Activated naive CD8-positive, alpha-beta T cell treated with anti-CD3 and anti-CD28 coated beads, Interleukin-2, amount 10 ng/mL, durations not matched to agents 7 days and 5 days (primary cell): ENCODE data around the gene SEMA3C. TPM values are rescaled to one million over a fixed set of nuclear protein-coding genes. Genes with fewer than 3 reads are reported as not detected.

ENCODE experiments used
- ATAC-seq: fragments of 150-1000 bp; cut with Tn5 transposase; one replicate; pipeline ENCODE4 v1.10.0; 2021; ENCODE audit warnings: low read depth, moderate library complexity
- POLR2A ChIA-PET: fragments of 350-600 bp; sonication (Branson Sonifier 250); formaldehyde crosslinking; loops from one replicate; lab custom pipeline; 2021; ENCODE audit warnings: antibody characterized with exemption; lab: Charles Lee
- DNase-seq: peaks from one replicate; pipeline ENCODE4 v3.0.0; 2021
- H3K27ac Mint-ChIP-seq: one replicate; pipeline ENCODE4 v1.8.0; 2022; ENCODE audit warnings: mild to moderate bottlenecking, mixed read lengths
- H3K27me3 Mint-ChIP-seq: one replicate; pipeline ENCODE4 v1.8.0; 2022; ENCODE audit warnings: mild to moderate bottlenecking, moderate library complexity, mixed read lengths
- H3K36me3 Mint-ChIP-seq: one replicate; pipeline ENCODE4 v1.8.0; 2021; ENCODE audit warnings: mild to moderate bottlenecking, mixed read lengths
- H3K4me1 Mint-ChIP-seq: one replicate; pipeline ENCODE4 v1.8.0; 2021; ENCODE audit warnings: mixed read lengths
- H3K4me3 Mint-ChIP-seq: one replicate; pipeline ENCODE4 v1.8.0; 2022; ENCODE audit warnings: mild to moderate bottlenecking, moderate library complexity, mixed read lengths
- H3K9me3 Mint-ChIP-seq: one replicate; pipeline ENCODE4 v1.8.0; 2021; ENCODE audit warnings: mixed read lengths
- total RNA-seq, 2 experiments: library from RNA; stranded (reverse); gene quantifications; one replicate each; pipeline ENCODE4 v1.2.3, GENCODE V29; 2021

SEMA3C gene
- total RNA-seq, 2 experiments from 2014 or later: 0.11 to 0.30 TPM

DNA sequence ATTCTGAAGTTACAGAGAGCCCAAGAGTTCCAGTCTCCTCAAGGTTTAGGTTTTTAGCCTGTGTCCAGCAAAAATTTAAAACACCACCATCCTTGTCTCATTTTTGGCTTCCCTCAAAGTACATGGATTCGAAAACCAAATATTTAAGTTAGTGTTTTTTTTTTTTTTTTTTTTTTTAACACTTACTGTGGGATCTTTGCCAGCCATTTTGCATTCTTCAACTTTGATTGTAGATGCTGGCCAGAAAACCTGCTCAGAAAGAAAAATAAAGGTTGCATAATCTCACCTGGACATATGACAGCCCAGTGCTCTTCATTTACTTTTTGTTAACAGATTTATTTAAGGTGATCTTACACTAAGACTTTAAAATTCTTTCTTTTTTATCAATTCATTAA lies 91.6 kb downstream of the SEMA3C start:
- Mint-ChIP-seq H3K9me3 (no peaks in the 10 kb centered on the region), H3K4me3 (no peak overlapping the region), H3K27me3 (no peaks in the 10 kb centered on the region), H3K36me3 (no peaks in the 10 kb centered on the region), H3K4me1 (peaks cover 3% of the 10 kb centered on the region), H3K27ac (no peak overlapping the region)
- POLR2A ChIA-PET: no interaction called here
- no peak for DNase-seq
- no peak for ATAC-seq

DNA sequence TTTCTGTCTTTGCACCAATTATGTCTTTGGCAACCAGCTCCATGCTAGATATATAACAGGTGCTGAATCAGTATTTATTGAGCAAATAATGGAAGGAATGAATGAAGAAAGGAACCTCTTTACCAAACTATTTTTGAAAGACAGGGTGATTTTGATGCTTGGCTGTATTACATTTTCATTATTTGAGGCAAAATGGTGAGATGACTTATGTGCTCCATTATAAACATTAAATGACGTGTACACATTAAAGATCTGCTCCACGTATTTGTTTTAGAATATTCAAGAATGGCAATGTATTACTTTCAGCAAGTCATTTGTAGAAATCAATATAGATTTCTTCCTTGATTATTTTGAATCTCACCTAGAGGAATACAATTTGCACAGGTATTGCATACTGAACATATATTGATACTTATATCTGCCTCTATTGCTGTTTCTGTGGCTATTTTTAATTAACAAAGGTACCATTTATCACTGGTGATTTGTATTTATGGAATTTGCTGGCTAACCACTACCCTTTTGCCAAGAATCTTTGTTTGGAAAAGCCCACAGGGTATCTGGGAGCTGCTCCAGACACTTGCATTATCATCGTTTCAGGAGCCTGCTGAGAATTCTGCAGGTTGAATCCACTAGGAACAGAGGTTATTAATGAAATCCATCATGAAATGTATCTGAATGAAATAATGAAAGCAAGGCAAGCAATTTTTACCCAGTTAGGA lies 92.2 kb downstream of the SEMA3C start:
- no peak overlapping the region for H3K27ac Mint-ChIP-seq
- ATAC-seq: no peak
- no peaks in the 10 kb centered on the region for H3K9me3 Mint-ChIP-seq

DNA sequence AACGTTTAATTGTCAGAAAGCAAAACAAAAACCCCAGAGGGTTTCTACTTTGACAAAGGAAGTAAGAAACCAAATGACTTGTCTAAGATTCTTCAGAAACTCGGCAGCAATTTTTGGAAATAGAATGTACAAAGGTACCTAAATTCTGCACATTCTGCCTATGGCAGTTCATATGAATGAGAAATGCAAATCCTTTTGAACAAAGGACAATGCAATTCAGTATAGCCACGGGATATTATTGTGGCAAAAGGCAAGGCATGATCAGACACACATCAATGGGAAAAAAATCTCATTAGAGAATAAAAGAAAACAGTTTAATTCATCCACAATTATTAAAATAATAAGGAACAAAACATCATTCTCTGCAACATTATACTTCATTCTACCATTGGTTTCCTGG lies 93.4 kb downstream of the SEMA3C start:
- Mint-ChIP-seq H3K9me3 (no peaks in the 10 kb centered on the region), H3K4me1 (peaks cover 3% of the 10 kb centered on the region), H3K36me3 (no peaks in the 10 kb centered on the region), H3K4me3 (no peak overlapping the region), H3K27me3 (no peaks in the 10 kb centered on the region), H3K27ac (no peak overlapping the region)
- POLR2A ChIA-PET: no interaction called here
- ATAC-seq (no peak), DNase-seq (no peak)

More for the DNA sequence above, 92.2 kb downstream of the SEMA3C start:
- DNase-seq: no peak
- POLR2A ChIA-PET: no interaction called here
- H3K4me1 Mint-ChIP-seq: peaks cover 3% of the 10 kb centered on the region
- H3K4me3 Mint-ChIP-seq: no peak overlapping the region
- H3K27me3 Mint-ChIP-seq: no peaks in the 10 kb centered on the region
- H3K36me3 Mint-ChIP-seq: no peaks in the 10 kb centered on the region

DNA sequence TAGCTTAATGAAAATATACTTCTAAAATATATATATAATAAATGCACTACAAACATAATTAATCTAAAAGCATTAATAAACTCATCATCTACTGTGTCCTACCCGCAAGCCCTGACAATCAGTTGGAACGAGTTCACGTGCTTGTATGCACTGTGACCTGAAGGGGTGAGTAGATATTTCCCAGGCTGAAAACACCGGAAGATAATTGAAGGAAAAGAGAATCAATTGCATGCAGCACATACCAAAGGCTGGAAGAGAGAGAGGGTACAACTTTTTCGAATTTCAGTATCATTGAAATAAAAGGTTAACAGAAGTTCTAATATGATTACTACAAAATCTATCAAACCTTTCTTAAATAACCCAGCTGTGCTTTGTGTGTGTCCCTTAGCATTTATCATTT lies 94.6 kb downstream of the SEMA3C start:
- H3K27ac Mint-ChIP-seq: no peak overlapping the region
- no peak for DNase-seq
- no peaks in the 10 kb centered on the region for H3K27me3 Mint-ChIP-seq
- H3K9me3 Mint-ChIP-seq: no peaks in the 10 kb centered on the region
- no peaks in the 10 kb centered on the region for H3K36me3 Mint-ChIP-seq
- no peaks in the 10 kb centered on the region for H3K4me1 Mint-ChIP-seq
- no peak overlapping the region for H3K4me3 Mint-ChIP-seq
- POLR2A ChIA-PET: no interaction called here
- no peak for ATAC-seq

DNA sequence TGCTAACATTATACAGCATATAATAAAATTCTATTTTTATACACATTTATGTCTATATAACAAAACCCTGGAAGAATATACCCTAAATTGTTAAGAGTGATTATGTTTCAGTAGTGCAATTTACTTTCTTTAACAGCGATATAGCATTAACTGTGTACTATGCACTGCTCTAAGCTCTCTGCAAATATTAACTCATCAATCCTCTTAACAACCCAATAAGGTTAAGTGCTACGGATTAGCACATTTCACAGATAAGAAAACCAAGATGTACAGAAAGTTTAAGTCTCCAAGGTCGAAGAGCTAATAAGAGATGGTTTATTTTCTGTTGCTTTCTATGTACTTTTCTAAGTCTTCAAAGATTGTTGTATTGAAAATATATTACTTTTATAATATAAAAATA lies 95.8 kb downstream of the SEMA3C start:
- Mint-ChIP-seq H3K36me3 (no peaks in the 10 kb centered on the region), H3K4me3 (no peak overlapping the region), H3K27me3 (no peaks in the 10 kb centered on the region), H3K27ac (no peak overlapping the region), H3K9me3 (no peaks in the 10 kb centered on the region), H3K4me1 (no peaks in the 10 kb centered on the region)
- POLR2A ChIA-PET: no interaction called here
- ATAC-seq (no peak), DNase-seq (no peak)

DNA sequence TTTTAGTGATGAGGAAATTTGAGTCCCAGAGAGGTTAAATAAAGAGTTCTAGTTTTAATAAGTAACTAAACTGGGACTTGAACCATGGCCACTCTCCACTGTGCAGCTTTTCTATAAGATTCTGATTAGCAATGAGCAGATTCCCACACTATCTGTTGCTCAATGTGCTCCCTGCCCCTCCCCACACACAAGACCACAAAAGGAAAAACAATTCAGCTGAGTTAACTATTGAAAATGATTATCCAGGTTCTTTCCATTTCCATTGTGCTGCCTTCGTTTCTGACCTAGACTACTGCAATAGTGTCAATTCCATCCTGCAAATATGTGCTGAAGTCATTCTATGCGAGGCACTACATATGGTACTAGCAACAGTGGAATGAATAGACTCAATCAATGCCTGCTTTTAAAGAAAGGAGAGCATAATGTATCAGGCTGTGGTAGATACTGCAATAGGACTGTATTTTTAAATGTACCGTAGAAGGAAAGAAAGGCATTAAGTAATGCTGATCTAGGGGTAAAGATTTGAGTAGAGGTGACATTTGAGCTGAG lies 97.0 kb downstream of the SEMA3C start:
- Mint-ChIP-seq H3K36me3 (no peaks in the 10 kb centered on the region), H3K4me1 (no peaks in the 10 kb centered on the region), H3K9me3 (no peaks in the 10 kb centered on the region), H3K4me3 (no peak overlapping the region), H3K27me3 (no peaks in the 10 kb centered on the region), H3K27ac (no peak overlapping the region)
- no peak for ATAC-seq
- POLR2A ChIA-PET: no interaction called here
- DNase-seq: no peak

DNA sequence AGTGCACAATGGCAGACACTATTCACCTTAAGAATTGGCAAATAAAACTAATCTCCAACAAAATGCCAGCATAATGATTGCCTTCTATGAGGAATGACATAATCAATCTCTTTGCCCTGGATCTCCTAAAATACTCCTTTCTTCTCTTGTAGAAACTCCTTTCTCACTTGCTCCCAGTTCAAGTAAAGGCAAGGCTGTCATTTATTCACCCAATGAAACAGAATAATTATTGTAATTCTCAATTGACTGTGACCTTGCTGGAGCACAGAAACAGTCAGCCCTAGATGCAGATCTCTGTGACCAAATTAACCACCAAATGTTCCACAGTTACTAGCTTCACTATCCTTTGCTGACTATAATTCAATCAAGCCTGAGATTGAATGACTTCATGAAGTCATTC lies 99.3 kb downstream of the SEMA3C start:
- no peaks in the 10 kb centered on the region for H3K27me3 Mint-ChIP-seq
- no peak for DNase-seq
- no peak overlapping the region for H3K27ac Mint-ChIP-seq
- ATAC-seq: no peak
- H3K36me3 Mint-ChIP-seq: no peaks in the 10 kb centered on the region
- H3K9me3 Mint-ChIP-seq: no peaks in the 10 kb centered on the region
- H3K4me3 Mint-ChIP-seq: no peak overlapping the region
- POLR2A ChIA-PET: no interaction called here
- no peaks in the 10 kb centered on the region for H3K4me1 Mint-ChIP-seq

DNA sequence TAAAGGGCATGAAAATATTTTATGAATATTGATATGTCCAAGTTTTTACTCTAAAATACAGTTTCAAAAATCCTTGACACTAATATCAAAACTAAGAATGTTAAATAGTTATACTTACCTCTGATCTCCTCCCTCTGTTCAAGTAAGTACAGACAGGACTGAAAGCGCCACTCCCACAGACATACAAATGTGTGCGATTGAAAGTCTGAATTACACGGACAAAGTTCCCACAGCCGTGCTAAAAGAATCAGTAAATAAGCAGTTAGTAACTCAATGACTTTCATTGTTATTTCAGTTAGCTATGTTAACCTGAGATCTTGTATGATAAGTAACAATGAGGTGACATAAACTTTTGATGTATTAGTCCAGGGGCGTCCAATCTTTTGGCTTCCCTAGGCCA lies 100.7 kb downstream of the SEMA3C start:
- no peaks in the 10 kb centered on the region for H3K27me3 Mint-ChIP-seq
- H3K27ac Mint-ChIP-seq: no peak overlapping the region
- ATAC-seq (no peak), DNase-seq (no peak)
- H3K4me1 Mint-ChIP-seq: no peaks in the 10 kb centered on the region
- no peak overlapping the region for H3K4me3 Mint-ChIP-seq
- H3K9me3 Mint-ChIP-seq: no peaks in the 10 kb centered on the region
- POLR2A ChIA-PET: no interaction called here
- H3K36me3 Mint-ChIP-seq: no peaks in the 10 kb centered on the region

DNA sequence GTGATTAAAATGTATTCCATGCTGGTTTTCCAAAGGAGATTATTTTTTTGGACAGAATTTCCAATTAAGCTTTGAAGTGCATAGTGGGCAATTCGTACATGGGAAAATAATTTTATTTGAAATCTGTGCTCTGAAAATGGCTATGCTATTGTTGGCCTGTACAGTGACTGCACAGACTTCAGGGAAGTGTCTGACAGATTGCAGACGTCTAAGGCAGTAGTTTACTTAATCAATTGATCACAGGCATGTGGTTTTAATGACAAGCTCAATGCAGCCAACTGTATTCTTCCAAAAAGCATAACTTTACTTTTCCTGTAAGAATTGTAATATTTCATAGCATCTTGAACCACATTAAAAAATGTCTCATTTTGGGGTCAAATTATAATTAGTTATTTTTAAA lies 102.0 kb downstream of the SEMA3C start:
- DNase-seq (no peak), ATAC-seq (no peak)
- POLR2A ChIA-PET: no interaction called here
- Mint-ChIP-seq H3K4me1 (no peaks in the 10 kb centered on the region), H3K27me3 (no peaks in the 10 kb centered on the region), H3K36me3 (no peaks in the 10 kb centered on the region), H3K4me3 (no peak overlapping the region), H3K9me3 (no peaks in the 10 kb centered on the region), H3K27ac (no peak overlapping the region)

DNA sequence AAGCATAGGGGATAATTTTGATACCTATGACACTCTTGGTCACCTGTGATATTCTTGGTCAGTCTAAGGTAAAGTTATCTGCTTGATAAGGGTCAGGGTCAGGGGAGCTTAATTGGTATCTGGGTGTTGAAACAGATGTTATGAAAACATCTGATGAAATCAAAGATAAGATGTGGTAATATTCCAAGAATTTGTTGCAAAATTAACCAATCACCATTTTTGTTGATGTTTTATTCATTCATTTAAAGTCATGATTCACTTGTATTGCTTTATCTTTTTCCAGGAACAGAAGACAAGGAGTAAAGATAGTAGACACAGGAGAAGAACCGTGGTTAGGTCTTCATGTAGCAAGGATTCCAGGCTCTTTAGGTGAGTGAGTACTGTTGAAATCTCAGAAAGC lies 103.1 kb downstream of the SEMA3C start:
- H3K36me3 Mint-ChIP-seq: no peaks in the 10 kb centered on the region
- DNase-seq (no peak), ATAC-seq (no peak)
- H3K27me3 Mint-ChIP-seq: no peaks in the 10 kb centered on the region
- H3K4me1 Mint-ChIP-seq: no peaks in the 10 kb centered on the region
- no peak overlapping the region for H3K4me3 Mint-ChIP-seq
- H3K9me3 Mint-ChIP-seq: no peaks in the 10 kb centered on the region
- POLR2A ChIA-PET: no interaction called here
- no peak overlapping the region for H3K27ac Mint-ChIP-seq

DNA sequence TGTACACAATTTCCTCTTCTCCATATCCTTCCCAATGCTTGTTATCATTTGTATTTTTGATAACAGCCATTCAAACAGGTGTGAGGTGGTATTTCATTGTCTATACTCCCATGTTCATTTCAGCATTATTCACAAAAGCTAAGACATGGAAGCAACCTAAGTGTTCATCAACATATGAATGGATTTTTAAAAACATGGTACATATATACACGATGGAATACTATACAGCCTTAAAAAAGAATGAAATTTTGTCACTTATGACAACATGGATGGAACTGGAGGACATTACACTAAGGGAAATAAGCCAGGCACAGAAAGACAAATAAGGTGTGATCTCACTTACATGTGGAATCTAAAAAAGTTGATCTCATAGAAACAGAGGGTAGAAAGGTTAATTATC lies 109.3 kb downstream of the SEMA3C start:
- ATAC-seq: no peak
- H3K4me3 Mint-ChIP-seq: no peak overlapping the region
- POLR2A ChIA-PET: no interaction called here
- no peaks in the 10 kb centered on the region for H3K4me1 Mint-ChIP-seq
- no peak for DNase-seq
- no peaks in the 10 kb centered on the region for H3K27me3 Mint-ChIP-seq
- no peaks in the 10 kb centered on the region for H3K36me3 Mint-ChIP-seq
- H3K9me3 Mint-ChIP-seq: peaks cover 3% of the 10 kb centered on the region
- H3K27ac Mint-ChIP-seq: no peak overlapping the region

DNA sequence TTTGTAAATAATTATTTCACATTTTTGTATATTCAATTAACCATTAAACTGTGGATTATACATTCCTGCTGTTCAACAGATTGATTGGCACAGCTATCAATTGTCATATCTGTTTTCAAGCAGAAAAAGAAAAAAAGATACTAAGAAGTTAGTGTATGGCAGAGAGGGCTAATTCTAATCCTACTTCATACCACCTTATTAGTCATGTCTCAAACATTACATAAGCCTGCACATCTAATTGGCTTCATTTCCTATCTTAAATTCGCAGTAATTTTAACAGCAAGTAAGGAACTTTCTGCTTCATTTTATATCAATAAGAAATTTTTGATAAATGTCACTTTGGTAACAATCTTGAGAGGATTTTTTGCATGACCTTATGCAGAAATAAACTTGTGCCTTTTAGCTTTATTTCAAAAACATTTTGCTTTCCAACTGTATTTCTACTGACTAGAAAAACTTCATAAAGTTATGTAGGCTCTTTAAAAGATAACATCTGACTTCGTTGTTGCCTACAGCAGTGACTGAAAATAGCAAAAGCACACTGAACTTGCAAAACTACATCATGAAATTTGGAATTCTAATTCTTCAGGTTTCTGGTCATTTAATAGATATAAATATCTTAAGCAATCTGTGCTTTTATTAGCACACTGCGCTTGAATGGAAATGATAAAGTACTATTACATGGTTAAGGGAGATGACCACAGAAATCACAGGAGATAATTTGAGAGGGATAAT lies 111.5 kb downstream of the SEMA3C start:
- POLR2A ChIA-PET: no interaction called here
- H3K36me3 Mint-ChIP-seq: no peaks in the 10 kb centered on the region
- H3K27me3 Mint-ChIP-seq: no peaks in the 10 kb centered on the region
- H3K4me3 Mint-ChIP-seq: no peak overlapping the region
- no peak overlapping the region for H3K27ac Mint-ChIP-seq
- no peak for DNase-seq
- H3K4me1 Mint-ChIP-seq: no peaks in the 10 kb centered on the region
- peaks cover 3% of the 10 kb centered on the region for H3K9me3 Mint-ChIP-seq
- ATAC-seq: no peak

DNA sequence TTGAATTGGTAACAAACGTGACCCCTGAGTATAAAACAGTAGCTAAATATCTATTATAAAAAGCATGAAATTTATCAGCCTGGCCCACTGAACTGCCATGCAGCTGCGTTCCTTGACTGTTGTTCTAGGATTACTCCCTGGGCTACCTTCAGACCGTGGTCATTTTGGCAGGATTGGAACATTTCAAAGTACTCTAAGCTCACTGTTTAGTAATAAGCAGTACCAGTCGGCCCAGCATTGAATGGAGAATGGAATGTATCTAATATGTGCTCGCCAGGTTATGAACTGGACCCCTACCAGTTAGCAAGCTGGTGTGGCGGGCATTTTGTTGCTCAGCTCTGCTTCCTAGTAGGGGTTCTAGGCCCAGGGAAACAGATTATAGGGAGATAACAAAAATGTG lies 112.2 kb downstream of the SEMA3C start:
- H3K9me3 Mint-ChIP-seq: peaks cover 3% of the 10 kb centered on the region
- H3K36me3 Mint-ChIP-seq: no peaks in the 10 kb centered on the region
- H3K4me1 Mint-ChIP-seq: no peaks in the 10 kb centered on the region
- ATAC-seq (no peak), DNase-seq (no peak)
- no peak overlapping the region for H3K4me3 Mint-ChIP-seq
- no peak overlapping the region for H3K27ac Mint-ChIP-seq
- POLR2A ChIA-PET: no interaction called here
- H3K27me3 Mint-ChIP-seq: no peaks in the 10 kb centered on the region

DNA sequence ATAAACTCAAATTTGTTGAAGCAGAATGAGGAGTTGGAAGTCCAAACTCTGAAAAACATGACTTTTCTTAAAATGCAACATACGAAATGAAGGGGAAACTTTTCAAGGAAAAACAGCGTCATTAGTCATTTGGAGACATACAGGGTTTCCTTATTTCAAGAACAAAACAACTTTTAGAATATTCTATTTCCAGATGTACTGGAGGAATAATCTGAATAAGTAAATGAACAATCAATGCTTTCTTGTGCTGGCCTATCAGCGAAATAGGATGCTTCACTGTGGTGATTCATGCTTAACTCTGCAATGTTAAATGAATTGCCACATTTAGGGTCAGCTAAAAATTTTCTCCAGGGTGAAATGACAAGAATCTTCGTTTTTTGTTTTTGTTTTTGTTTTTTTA lies 114.3 kb downstream of the SEMA3C start:
- Mint-ChIP-seq H3K27ac (no peak overlapping the region), H3K4me1 (no peaks in the 10 kb centered on the region), H3K27me3 (no peaks in the 10 kb centered on the region), H3K36me3 (no peaks in the 10 kb centered on the region), H3K9me3 (peaks cover under 1% of the 10 kb centered on the region), H3K4me3 (no peak overlapping the region)
- ATAC-seq (no peak), DNase-seq (no peak)
- POLR2A ChIA-PET: no interaction called here
